GM19023 (cell line): ENCODE measurements around the gene SOWAHC.
"Not testable (repeated sequence)": the region's sequence is repeated elsewhere in the genome, so short reads cannot be mapped to it uniquely, and the experiment has no call there.

ENCODE experiments used
- ATAC-seq: cut with Tn5 transposase; IDR thresholded peaks from one replicate; pipeline ENCODE4 v1.9.1; 2021; ENCODE audit warnings: mild to moderate bottlenecking, moderate library complexity; ENCODE audit not compliant: unreplicated experiment

SOWAHC gene

GRCh38 chr2:109614715-109615636 lies 812 bp downstream of the SOWAHC start:
- ATAC-seq: no peak

- no peak for ATAC-seq
Measured at GRCh38 chr2:109615637-109616144, 1.5 kb downstream of the SOWAHC start.

GRCh38 chr2:109616184-109616583 lies 2.0 kb downstream of the SOWAHC start:
- ATAC-seq: no peak

GRCh38 chr2:109619032-109619615 lies 5.0 kb downstream of the SOWAHC start:
- no peak for ATAC-seq

- no peak for ATAC-seq
Measured at GRCh38 chr2:109623297-109623696, 9.1 kb downstream of the SOWAHC start.

GRCh38 chr2:109623923-109624322 lies 9.8 kb downstream of the SOWAHC start:
- no peak for ATAC-seq

- ATAC-seq: no peak
Measured at GRCh38 chr2:109624339-109624738, 10.2 kb downstream of the SOWAHC start.

GRCh38 chr2:109628321-109628720 lies 14.2 kb downstream of the SOWAHC start:
- not testable (repeated sequence) for ATAC-seq

- no peak for ATAC-seq
Measured at GRCh38 chr2:109629867-109630266, 15.7 kb downstream of the SOWAHC start.

GRCh38 chr2:109630441-109631430 lies 16.6 kb downstream of the SOWAHC start:
- ATAC-seq: no peak

- ATAC-seq: no peak
Measured at GRCh38 chr2:109631741-109632140, 17.6 kb downstream of the SOWAHC start.

GRCh38 chr2:109632158-109632789 lies 18.1 kb downstream of the SOWAHC start:
- no peak for ATAC-seq

GRCh38 chr2:109633284-109633961 lies 19.3 kb downstream of the SOWAHC start:
- no peak for ATAC-seq

GRCh38 chr2:109635426-109636304 lies 21.5 kb downstream of the SOWAHC start:
- ATAC-seq: no peak

GRCh38 chr2:109636317-109636716 lies 22.2 kb downstream of the SOWAHC start:
- ATAC-seq: no peak

GRCh38 chr2:109637749-109638570 lies 23.8 kb downstream of the SOWAHC start:
- peak; percentile 79 for ATAC-seq

- ATAC-seq: peak; percentile 50
Measured at GRCh38 chr2:109638795-109639194, 24.6 kb downstream of the SOWAHC start.

- not testable (repeated sequence) for ATAC-seq
Measured at GRCh38 chr2:109640000-109640399, 25.8 kb downstream of the SOWAHC start.
